GM19099 (cell line): ENCODE data around the gene AHNAK.

Source experiments
- POLR2A ChIP-seq: IDR thresholded peaks from 3 replicates; pipeline ENCODE4 v1.6.1; 2011; ENCODE audit warnings: low read depth; ENCODE audit not compliant: insufficient read length; ENCODE audit errors: extremely low read depth

Gene AHNAK

DNA sequence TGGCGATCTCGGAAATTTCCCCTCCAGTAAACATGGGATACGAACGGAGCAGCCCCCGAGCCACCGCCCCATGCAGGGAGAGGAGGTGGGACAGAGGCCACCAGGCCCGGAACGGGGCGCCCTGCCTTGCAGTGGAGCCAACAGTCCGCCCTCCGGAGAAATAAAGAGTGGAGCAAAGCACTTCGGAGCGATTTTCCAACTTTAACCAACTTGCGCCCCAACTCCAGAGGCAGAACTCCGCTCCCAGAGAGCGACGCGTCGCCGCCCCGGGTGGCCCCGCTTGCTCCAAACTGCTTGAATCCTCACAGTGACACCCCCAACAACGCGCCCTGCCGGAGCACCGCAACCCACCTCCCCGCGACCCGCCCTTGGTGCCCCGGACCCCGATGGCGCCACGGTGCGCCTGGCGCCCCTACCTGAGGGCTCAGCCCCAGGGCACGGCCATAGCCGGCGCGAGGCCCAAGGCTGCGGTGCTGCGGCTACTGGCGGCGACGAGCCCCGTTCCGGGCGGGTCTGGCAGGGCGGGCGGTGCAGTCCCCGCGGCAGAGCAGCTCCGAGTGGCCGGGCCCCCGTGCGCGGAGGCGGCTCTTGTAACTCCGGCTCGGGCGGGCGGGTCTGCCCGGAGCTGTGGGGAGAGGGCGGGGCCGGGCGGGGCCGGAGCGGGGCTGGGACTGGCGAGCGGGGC is at the start of gene AHNAK:
AHNAK (minus strand) TSS at position 563 of the 685 bp plus-strand sequence. CDS start 10,708 bp downstream, outside the sequence.
- peak; percentile 60 for TF ChIP-seq POLR2A

- TF ChIP-seq POLR2A: no peak
Measured at GRCh38 chr11:62595124-62595523, 48.5 kb upstream of the AHNAK start.

GRCh38 chr11:62593434-62594044 is 46.9 kb upstream of the AHNAK start:
- no peak for TF ChIP-seq POLR2A

DNA sequence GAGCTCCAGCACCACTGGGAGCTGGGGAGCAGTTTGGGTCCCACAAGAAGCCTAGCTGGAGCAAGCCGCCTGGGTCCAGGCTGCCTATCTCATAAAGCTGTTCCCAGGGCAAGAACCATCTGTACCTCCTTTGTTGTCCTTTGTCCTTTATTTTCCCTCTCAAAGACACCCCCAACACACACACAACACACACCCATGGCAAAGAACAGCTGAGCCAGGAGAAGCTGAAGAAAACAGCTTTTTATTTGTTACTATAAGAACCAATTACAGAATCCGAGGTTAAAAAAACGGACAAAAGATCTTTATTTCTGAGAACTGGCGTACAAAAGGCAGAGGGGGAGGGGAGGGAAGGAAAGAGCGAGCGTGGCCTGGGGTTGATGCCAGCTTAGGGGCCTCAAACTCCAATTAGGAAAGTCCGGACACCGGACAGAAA is 46.4 kb upstream of the AHNAK start:
- TF ChIP-seq POLR2A: no peak

DNA sequence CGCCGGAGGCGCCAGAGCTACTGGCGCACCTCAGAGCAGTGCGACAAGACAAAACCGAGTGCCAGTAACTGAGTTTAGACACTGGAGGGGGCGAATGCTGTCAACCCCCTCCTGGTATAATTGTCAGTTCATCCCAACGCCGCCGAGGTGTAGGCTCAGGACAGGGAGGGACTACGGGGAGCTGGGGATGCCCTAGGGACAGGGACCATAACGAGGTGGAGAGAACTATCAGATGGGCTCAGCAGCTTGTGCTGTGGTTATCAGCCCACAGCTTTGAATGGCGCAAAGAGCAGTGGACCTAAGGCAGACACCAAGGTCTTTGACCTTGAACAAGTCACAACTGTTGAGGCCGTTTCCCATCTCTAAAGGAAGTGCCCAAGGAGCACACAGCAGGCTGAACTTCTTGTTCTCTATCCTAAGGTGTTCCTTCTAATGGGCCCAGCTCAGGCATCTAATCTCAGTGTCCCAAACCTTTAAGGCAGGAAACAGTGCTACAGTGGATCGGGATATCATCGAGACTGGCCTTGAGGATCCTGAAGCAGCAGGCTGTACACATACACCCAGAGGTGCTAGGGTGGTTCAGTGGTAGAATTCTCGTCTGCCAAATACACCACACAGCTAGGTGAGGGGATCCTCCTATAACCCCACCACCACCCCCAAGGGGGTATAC is 45.7 kb upstream of the AHNAK start:
- no peak for TF ChIP-seq POLR2A

- TF ChIP-seq POLR2A: peak; percentile 95
Measured at GRCh38 chr11:62591448-62592145, 45.0 kb upstream of the AHNAK start, which contains the start of gene TUT1. TUT1 (minus strand) TSS chr11:62591523; CDS start chr11:62591485, 38 bp downstream.

DNA sequence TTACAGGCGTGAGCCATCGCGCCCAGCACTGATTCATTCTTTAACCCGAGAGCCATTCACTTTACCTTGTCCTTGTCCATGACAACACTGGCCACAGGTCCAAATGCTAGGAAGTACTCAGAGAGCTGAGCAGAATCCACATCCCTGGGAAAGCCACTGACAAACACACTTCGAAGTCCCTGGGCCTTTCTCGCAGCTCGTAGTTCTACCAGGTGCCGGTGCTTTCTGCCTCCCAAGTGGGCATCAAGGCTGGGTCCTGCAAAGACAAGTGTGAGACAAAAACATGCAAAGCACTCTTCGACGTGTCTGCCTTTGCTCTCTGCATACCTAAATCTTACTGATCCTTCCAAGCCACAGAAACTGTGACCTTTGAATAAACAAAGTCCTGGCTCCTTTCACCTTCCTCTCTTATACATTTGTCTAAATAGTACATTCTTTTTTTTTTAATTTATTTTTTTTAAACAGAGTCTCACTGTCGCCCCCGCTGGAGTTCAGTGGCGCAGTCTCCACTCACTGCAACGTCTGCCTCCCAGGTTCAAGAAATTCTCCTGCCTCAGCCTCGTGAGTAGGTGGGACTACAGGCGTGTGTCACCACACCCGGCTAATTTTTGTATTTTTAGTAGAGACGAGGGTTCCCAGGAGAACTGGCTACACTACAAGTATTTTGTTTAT is 42.5 kb upstream of the AHNAK start:
- no peak for TF ChIP-seq POLR2A

GRCh38 chr11:62580959-62581715 is 34.5 kb upstream of the AHNAK start:
- TF ChIP-seq POLR2A: no peak

- TF ChIP-seq POLR2A: no peak
Measured at GRCh38 chr11:62579252-62579651, 32.6 kb upstream of the AHNAK start.

- no peak for TF ChIP-seq POLR2A
Measured at GRCh38 chr11:62578541-62578940, 31.9 kb upstream of the AHNAK start.

- no peak for TF ChIP-seq POLR2A
Measured at GRCh38 chr11:62577046-62577714, 30.6 kb upstream of the AHNAK start.

DNA sequence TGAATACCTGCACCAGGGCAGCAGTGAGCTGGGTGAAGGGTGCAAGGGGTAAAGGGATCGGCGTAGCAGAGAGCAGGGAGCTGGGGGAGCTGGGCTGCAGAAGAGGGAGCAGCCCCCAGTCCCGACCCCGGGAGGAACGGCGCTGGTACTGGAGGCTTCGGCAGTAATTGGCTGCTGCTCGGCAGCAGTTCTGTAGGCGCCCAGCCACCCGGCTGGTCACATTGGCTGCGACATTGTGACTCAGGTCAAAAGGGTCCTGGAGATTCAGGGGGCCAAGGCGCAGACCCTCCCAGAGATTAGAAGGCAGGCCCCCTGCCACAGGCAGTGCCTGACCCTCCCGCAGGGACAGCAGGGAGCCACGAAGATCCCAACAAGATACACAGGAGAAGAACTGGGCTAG is 29.2 kb upstream of the AHNAK start:
- no peak for TF ChIP-seq POLR2A

GRCh38 chr11:62575156-62575555 is 28.6 kb upstream of the AHNAK start:
- TF ChIP-seq POLR2A: no peak
